Jurkat, Clone E6-1 (cell line): ENCODE data around the gene GMNC.

ENCODE experiments used
- DNase-seq: peaks from one replicate; pipeline ENCODE4 v3.0.0-alpha.2; 2011; ENCODE audit warnings: low read depth, low spot score
- H3K4me3 ChIP-seq: 2 replicates; pipeline ENCODE4 v1.5.1; 2011; ENCODE audit warnings: mild to moderate bottlenecking, low read length, control low read depth, moderate library complexity

The GMNC gene

GRCh38 chr3:190855151-190855550 is 7.3 kb downstream of the GMNC start:
- H3K4me3 ChIP-seq, result no peak overlapping the region

GRCh38 chr3:190854062-190854461 is 8.4 kb downstream of the GMNC start:
- H3K4me3 ChIP-seq, result no peak overlapping the region
- no peak for DNase-seq

More at GRCh38 chr3:190855151-190855550, 7.3 kb downstream of the GMNC start:
- DNase-seq, result no peak

- no peak overlapping the region for H3K4me3 ChIP-seq
- DNase-seq, result no peak
Observed at GRCh38 chr3:190853464-190853863, 9.0 kb downstream of the GMNC start.

GRCh38 chr3:190849607-190850006 is 12.9 kb downstream of the GMNC start:
- H3K4me3 ChIP-seq, result no peak overlapping the region
- no peak for DNase-seq

GRCh38 chr3:190848870-190849269 is 13.6 kb downstream of the GMNC start:
- no peak for DNase-seq
- no peak overlapping the region for H3K4me3 ChIP-seq

- DNase-seq, result no peak
- H3K4me3 ChIP-seq, result no peak overlapping the region
Observed at GRCh38 chr3:190847436-190847835, 15.1 kb downstream of the GMNC start.

- no peak overlapping the region for H3K4me3 ChIP-seq
- peak; percentile 3 for DNase-seq
Observed at GRCh38 chr3:190840146-190840545, 22.3 kb downstream of the GMNC start.

- no peak overlapping the region for H3K4me3 ChIP-seq
- no peak for DNase-seq
Observed at GRCh38 chr3:190831225-190831624, 31.3 kb downstream of the GMNC start.

GRCh38 chr3:190830031-190830430 is 32.5 kb downstream of the GMNC start:
- no peak for DNase-seq
- H3K4me3 ChIP-seq, result no peak overlapping the region

- H3K4me3 ChIP-seq, result no peak overlapping the region
- DNase-seq, result no peak
Observed at GRCh38 chr3:190826018-190826417, 36.5 kb downstream of the GMNC start.

- DNase-seq, result no peak
Observed at GRCh38 chr3:190825386-190826016, 37.0 kb downstream of the GMNC start.

GRCh38 chr3:190811775-190812480 is 50.6 kb downstream of the GMNC start:
- DNase-seq, result peak; percentile 51
- no peak overlapping the region for H3K4me3 ChIP-seq

More at GRCh38 chr3:190825386-190826016, 37.0 kb downstream of the GMNC start:
- H3K4me3 ChIP-seq, result no peak overlapping the region

- no peak for DNase-seq
- H3K4me3 ChIP-seq, result no peak overlapping the region
Observed at GRCh38 chr3:190810957-190811356, 51.5 kb downstream of the GMNC start.

GRCh38 chr3:190809351-190809750 is 53.1 kb downstream of the GMNC start:
- no peak overlapping the region for H3K4me3 ChIP-seq
- DNase-seq, result no peak

- no peak for DNase-seq
Observed at GRCh38 chr3:190807719-190808375, 54.6 kb downstream of the GMNC start.

More at GRCh38 chr3:190807719-190808375, 54.6 kb downstream of the GMNC start:
- H3K4me3 ChIP-seq, result no peak overlapping the region
